Esophagus squamous epithelium (tissue), 4 donors: ENCODE data around the gene PGR.

Experiments used
- CTCF ChIP-seq, 6 experiments: fragments of 450-650 bp in 4 of 6; fragments of 200-600 bp in 2 of 6; sonication (generic) in 2 of 6; IDR thresholded peaks; one replicate each; pipeline ENCODE4 v1.5.1; 2016 to 2019; ENCODE audit warnings: antibody characterized with exemption in 6 of 6, mild to moderate bottlenecking in 4 of 6, moderate library complexity in 4 of 6
- POLR2A ChIP-seq, 4 donors: fragments of 450-650 bp; IDR thresholded peaks; one replicate each; pipeline ENCODE4 v1.6.1; 2017; ENCODE audit warnings: antibody characterized with exemption in 4 of 4, mild to moderate bottlenecking in 4 of 4, moderate library complexity in 3 of 4

GRCh38 chr11:101103433-101103832 lies 26.2 kb downstream of the PGR start:
- no peak for TF ChIP-seq CTCF (IDR thresholded peaks at IDR 0.05)
- TF ChIP-seq POLR2A (IDR thresholded peaks at IDR 0.05): no peak
